GM12892 (cell line): ENCODE results near the gene CPXM2.

ENCODE experiments used
- POLR2A ChIP-seq: IDR thresholded peaks from 2 replicates; pipeline ENCODE4 v1.6.1; 2011; ENCODE audit warnings: low read depth, low read length, control low read depth
- POLR2AphosphoS5 ChIP-seq: IDR thresholded peaks from 2 replicates; pipeline ENCODE4 v1.6.1; 2011; ENCODE audit warnings: low read depth, low read length, control low read depth
- TAF1 ChIP-seq: IDR thresholded peaks from 2 replicates; pipeline ENCODE4 v1.6.1; 2011; ENCODE audit warnings: low read depth, mild to moderate bottlenecking, control low read depth, low read length, borderline replicate concordance

- TF ChIP-seq TAF1, result no peak
- TF ChIP-seq POLR2AphosphoS5, result no peak
- TF ChIP-seq POLR2A, result no peak
Measured at GRCh38 chr10:123766012-123766411, 125.6 kb downstream of the CPXM2 start.
